Heart right ventricle (tissue), 16 donors: ENCODE results near the gene GBX1. TPM values are rescaled to one million over a fixed set of nuclear protein-coding genes. Genes with fewer than 3 reads are reported as not detected.

Experiments used
- ATAC-seq, 8 donors: fragments of 200-7000 bp; cut with Tn5 transposase; one replicate each; pipeline ENCODE4 v1.9.1; 2020; ENCODE audit warnings: mild to moderate bottlenecking in 8 of 8, moderate library complexity in 8 of 8, moderate number of reproducible peaks in 1 of 8
- DNase-seq, 2 donors: peaks; one replicate each; pipeline ENCODE4 v3.0.0-alpha.2; 2020
- H3K27ac ChIP-seq, 10 donors: fragments of 200-600 bp; sonication (generic) in 2 of 10; one replicate each; pipeline versions ENCODE4 v1.5.0 to v1.8.0; 2020 to 2022; ENCODE audit warnings: mild to moderate bottlenecking in 3 of 10
- H3K27me3 ChIP-seq, 7 donors: fragments of 200-600 bp; one replicate each; pipeline ENCODE4 v1.8.0; 2021 to 2022; ENCODE audit warnings: mild to moderate bottlenecking in 2 of 7
- H3K36me3 ChIP-seq, 9 donors: fragments of 200-600 bp; sonication (generic) in 1 of 9; one replicate each; pipeline versions ENCODE4 v1.5.0 to v1.8.0; 2020 to 2022; ENCODE audit warnings: mild to moderate bottlenecking in 2 of 9
- H3K4me1 ChIP-seq, 9 donors: fragments of 200-600 bp; sonication (generic) in 1 of 9; one replicate each; pipeline versions ENCODE4 v1.5.0 to v1.8.0; 2020 to 2022; ENCODE audit warnings: mild to moderate bottlenecking in 4 of 9
- H3K4me3 ChIP-seq, 10 donors: fragments of 200-600 bp; sonication (generic) in 2 of 10; one replicate each; pipeline versions ENCODE4 v1.5.0 to v1.8.0; 2020 to 2022; ENCODE audit warnings: mild to moderate bottlenecking in 7 of 10, moderate library complexity in 2 of 10
- H3K9me3 ChIP-seq, 11 donors: fragments of 200-600 bp in 10 of 11; sonication (generic) in 2 of 11; one replicate each; pipeline versions ENCODE4 v1.5.0 to v1.8.0; 2013 to 2022; ENCODE audit warnings: mild to moderate bottlenecking in 2 of 11, control low read depth in 1 of 11, moderate library complexity in 1 of 11
- WGBS, 2 donors: extraction: QIAGEN DNeasy Blood & Tissue Kit; methylation state at CpG; one replicate each; pipeline ENCODE4 v1.1.7; 2013; ENCODE audit warnings: inconsistent platforms in 1 of 2; 5-methylcytosine and 5-hydroxymethylcytosine counted together
- intact Hi-C, 10 donors: fragments of 100-400 bp; cut with DNase I; formaldehyde crosslinking; loops; one replicate each; pipeline versions ENCODE4 v1.11.1 to v1.14.2; 2022
- polyA plus RNA-seq, 2 donors: library from polyadenylated mRNA; stranded (reverse); fragments of 200-250 nt; gene quantifications; one replicate each; pipeline ENCODE4 v1.2.3, GENCODE V29; 2013
- total RNA-seq, 10 donors: library from RNA; stranded (reverse); fragmentation: NEBNext Ultra II Directional in 3 of 10; extraction: Animal tissue kit (Norgen Biotek cat#: 25700) in 3 of 10; gene quantifications; one replicate each; pipeline versions ENCODE4 v1.2.1 to v1.2.4, GENCODE V29; 2021 to 2023
- TF ChIP-seq, protein P1 (sequence below), 9 donors: fragments of 200-600 bp; sonication (generic) in 2 of 9; IDR thresholded peaks; one replicate each; pipeline versions ENCODE4 v1.5.0 to v1.8.0; 2021 to 2022; ENCODE audit warnings: antibody characterized with exemption in 9 of 9, mild to moderate bottlenecking in 5 of 9, moderate library complexity in 1 of 9
- donor health status: Arrhythmogenic right ventricular cardiomyopathy.
- donor health status: ischemic (EF 13 %, LVEDD 7.1; RV severe dilation, severe dysfunction).
- donor health status: healthy with polysubstance abuse.
- donor health status: DM: no; HTN: yes; CAD: no.
- donor health status: DM: no; HTN: no; CAD: no.
- donor health status: ischemic (EF 25% LVEDD 6.9; RV normal size, moderate dysfunction).
- donor health status: ischemic (EF 25% LVEDD 5.7; RV mildly dilated, moderate dysfunction).
- donor health status: healthy.
- donor health status: DM: yes; HTN: yes; CAD: no.
- donor health status: Ischemic cardiomyopathy.
- donor health status: ischemic (EF 35%, LVEDD 5.7; RV mildly dilated, moderate dysfunction).
- donor health status: nonischemic (EF 11% LVEDD 7.7; RV severe dilation, severe dysfunction).
- donor health status: DM: yes; HTN: yes; CAD: no.
- donor health status: PGD.
- donor health status: ischemic (EF 29% LVEDD 5.4; RV normal size, mild dysfunction).
- donor health status: nonischemic (EF 23%, LVEDD 6.1; RV moderate dilation, normal function).

GBX1 gene
- total and polyA plus RNA-seq, 12 donors = 0.04 to 2.0 (median 0.93) TPM; not detected in 3

DNA sequence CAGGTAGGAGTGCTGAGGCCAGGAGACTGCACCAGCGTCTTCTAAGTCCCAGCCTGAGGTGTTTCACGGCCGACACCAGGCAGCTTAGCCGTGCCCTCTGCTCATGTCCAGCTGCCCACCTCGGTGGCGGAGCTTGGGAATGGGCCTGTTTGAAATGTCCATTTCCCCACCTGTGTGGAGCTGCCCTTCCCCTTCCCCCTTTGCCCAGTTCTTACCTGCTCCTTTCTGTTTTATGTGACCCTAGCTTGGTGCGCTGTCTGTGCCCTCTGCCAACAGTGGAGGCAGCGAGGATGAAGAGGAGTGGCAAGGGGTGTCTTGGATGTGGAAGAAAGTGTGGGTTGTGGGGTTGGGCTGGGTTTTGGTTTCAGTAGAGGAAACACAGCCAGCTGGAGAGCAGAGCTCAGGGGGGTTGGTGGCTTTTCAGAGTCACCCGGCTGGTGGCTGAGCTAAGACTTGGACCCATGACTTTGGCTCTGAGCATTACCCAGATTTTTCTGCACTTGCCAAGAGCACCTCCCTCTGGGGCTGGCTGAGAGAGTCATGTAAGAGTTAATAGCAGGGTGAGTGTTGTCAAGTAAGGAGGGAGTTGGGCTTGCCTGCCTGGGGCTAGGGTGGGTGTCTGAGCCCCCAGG is 37.4 kb downstream of the GBX1 start:
- WGBS, 2 donors = 95 to 97% methylated on average over 9 of the region's 9 CpGs
- H3K9me3 ChIP-seq = no peaks in the 10 kb centered on the region
- intact Hi-C loops = loop anchor here in 6 of 10 donors (5.0 to 10.0 kb wide), 3 partner anchors 42 to 175 kb away; partner anchors contain the start of gene SMARCD3 (in 5 of the 6)
- peaks cover 0 to 74% (median 6%) of the 10 kb centered on the region in 9 donors for H3K36me3 ChIP-seq
- no peak overlapping the region for H3K27ac ChIP-seq
- DNase-seq (no peak), ATAC-seq (no peak)
- H3K27me3 ChIP-seq = no peaks in the 10 kb centered on the region
- no peak overlapping the region for H3K4me3 ChIP-seq
- TF ChIP-seq, protein P1, sequence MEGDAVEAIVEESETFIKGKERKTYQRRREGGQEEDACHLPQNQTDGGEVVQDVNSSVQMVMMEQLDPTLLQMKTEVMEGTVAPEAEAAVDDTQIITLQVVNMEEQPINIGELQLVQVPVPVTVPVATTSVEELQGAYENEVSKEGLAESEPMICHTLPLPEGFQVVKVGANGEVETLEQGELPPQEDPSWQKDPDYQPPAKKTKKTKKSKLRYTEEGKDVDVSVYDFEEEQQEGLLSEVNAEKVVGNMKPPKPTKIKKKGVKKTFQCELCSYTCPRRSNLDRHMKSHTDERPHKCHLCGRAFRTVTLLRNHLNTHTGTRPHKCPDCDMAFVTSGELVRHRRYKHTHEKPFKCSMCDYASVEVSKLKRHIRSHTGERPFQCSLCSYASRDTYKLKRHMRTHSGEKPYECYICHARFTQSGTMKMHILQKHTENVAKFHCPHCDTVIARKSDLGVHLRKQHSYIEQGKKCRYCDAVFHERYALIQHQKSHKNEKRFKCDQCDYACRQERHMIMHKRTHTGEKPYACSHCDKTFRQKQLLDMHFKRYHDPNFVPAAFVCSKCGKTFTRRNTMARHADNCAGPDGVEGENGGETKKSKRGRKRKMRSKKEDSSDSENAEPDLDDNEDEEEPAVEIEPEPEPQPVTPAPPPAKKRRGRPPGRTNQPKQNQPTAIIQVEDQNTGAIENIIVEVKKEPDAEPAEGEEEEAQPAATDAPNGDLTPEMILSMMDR (IDR thresholded peaks at IDR 0.05) = no peak
- H3K4me1 ChIP-seq = peaks cover 0 to 28% (median 13%) of the 10 kb centered on the region in 9 donors

DNA sequence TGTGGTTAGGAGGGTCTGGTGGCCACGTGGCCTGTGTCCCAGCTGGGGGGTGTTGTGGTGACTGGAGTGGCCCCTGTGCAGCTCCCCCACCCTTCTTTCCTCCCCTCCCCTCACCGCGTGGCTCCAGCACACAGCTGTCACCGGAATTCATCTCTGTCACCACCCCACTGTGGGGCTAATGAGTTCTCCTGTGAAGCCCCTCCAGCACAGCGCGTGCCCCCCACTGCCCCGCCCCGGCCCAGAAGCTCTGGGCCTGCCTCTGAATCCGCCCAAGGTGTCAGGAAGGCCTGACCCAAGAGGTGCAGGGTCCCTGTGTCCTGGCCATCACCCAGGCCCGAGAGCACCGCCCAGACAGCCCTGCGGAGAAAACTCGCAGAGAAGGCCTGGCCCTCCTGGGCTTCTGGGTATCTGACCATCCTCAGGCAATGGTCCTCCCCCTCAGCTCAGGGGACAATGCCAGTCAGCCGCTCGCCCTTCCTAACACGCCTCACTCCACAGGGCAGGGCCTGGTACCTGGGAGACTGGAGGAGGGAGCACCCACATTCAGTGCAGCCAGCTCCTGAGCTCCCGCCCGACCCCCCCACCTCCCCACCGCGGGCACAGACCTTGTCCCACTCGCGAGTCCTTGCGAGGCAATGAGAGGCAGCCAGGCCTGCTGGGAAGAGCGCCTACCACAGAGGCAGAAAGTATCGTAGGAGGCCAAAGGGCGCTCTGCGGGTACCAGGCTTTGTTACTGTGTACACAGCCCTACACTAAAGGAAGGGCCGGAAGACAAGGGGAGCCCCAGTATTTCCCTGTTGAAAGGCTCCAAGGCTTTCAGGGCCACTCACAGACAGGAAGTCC is 38.2 kb downstream of the GBX1 start:
- Histone ChIP-seq H3K27ac (no peak overlapping the region), H3K4me1 (peaks cover 0 to 24% (median 16%) of the 10 kb centered on the region in 9 donors), H3K9me3 (no peaks in the 10 kb centered on the region), H3K36me3 (peaks cover 0 to 74% (median 4%) of the 10 kb centered on the region in 9 donors), H3K27me3 (no peaks in the 10 kb centered on the region), H3K4me3 (no peak overlapping the region)
- 89 to 91% methylated on average over 28 of the region's 28 CpGs for WGBS, 2 donors
- intact Hi-C loops = loop anchor here in 6 of 10 donors (5.0 to 10.0 kb wide), 3 partner anchors 43 to 175 kb away; partner anchors contain the start of gene SMARCD3 (in 5 of the 6)
- DNase-seq = no peak
- TF ChIP-seq, protein P1 (IDR thresholded peaks at IDR 0.05) = no peak
- no peak for ATAC-seq

- ATAC-seq (no peak), DNase-seq (no peak)
- no peaks in the 10 kb centered on the region for H3K27me3 ChIP-seq
- WGBS, 2 donors = 90 to 96% methylated on average over 8 of the region's 8 CpGs
- H3K4me3 ChIP-seq = no peak overlapping the region
- TF ChIP-seq, protein P1 (IDR thresholded peaks at IDR 0.05) = no peak
- H3K4me1 ChIP-seq = peaks cover 0 to 28% (median 16%) of the 10 kb centered on the region in 9 donors
- H3K9me3 ChIP-seq = no peaks in the 10 kb centered on the region
- peaks cover 0 to 74% (median 4%) of the 10 kb centered on the region in 9 donors for H3K36me3 ChIP-seq
- no peak overlapping the region for H3K27ac ChIP-seq
- intact Hi-C loops = loop anchor here in 6 of 10 donors (5.0 to 10.0 kb wide), 3 partner anchors 44 to 176 kb away; partner anchors contain the start of gene SMARCD3 (in 5 of the 6)
Measured at GRCh38 chr7:151128716-151129115, 38.8 kb downstream of the GBX1 start.

GRCh38 chr7:151128144-151128543 is 39.4 kb downstream of the GBX1 start:
- intact Hi-C loops = loop anchor here in 6 of 10 donors (5.0 to 10.0 kb wide), 3 partner anchors 44 to 177 kb away; partner anchors contain the start of gene SMARCD3 (in 5 of the 6)
- ATAC-seq (no peak), DNase-seq (no peak)
- no peaks in the 10 kb centered on the region for H3K9me3 ChIP-seq
- H3K4me3 ChIP-seq = no peak overlapping the region
- peaks cover 0 to 74% (median 7%) of the 10 kb centered on the region in 9 donors for H3K36me3 ChIP-seq
- no peak overlapping the region for H3K27ac ChIP-seq
- WGBS, 2 donors = 82% methylated on average over 14 of the region's 14 CpGs
- peaks cover 0 to 28% (median 16%) of the 10 kb centered on the region in 9 donors for H3K4me1 ChIP-seq
- H3K27me3 ChIP-seq = no peaks in the 10 kb centered on the region
- TF ChIP-seq, protein P1 (IDR thresholded peaks at IDR 0.05) = no peak
